KG1 (cell line): ENCODE results near the gene POM121.
"Not testable (repeated sequence)": the region's sequence is repeated elsewhere in the genome, so short reads cannot be mapped to it uniquely, and the experiment has no call there.

Source experiments
- DNase-seq: peaks from one replicate; lab custom pipeline; 2025; lab: John Stamatoyannopoulos, UW

Gene POM121

DNA sequence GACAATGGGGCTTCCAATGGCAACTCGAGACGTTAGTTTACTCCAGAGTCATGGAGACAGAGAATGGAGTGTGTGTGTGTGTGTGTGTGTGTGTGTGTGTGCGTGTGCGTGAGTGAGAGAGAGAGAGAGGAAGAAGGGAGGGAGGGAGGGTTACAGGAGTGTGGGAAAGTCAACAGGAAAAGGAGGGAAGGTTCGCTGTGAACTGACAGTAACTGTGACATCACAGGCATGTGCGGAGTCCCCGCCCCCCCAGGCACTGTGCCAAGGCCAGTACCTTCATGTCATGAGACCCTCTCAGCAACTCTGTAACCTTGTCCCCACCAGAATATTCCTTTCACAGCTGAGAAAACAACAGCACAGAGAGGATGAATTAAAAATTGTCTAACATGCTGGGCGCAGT lies 72.6 kb downstream of the POM121 start:
- DNase-seq: not testable (repeated sequence)

DNA sequence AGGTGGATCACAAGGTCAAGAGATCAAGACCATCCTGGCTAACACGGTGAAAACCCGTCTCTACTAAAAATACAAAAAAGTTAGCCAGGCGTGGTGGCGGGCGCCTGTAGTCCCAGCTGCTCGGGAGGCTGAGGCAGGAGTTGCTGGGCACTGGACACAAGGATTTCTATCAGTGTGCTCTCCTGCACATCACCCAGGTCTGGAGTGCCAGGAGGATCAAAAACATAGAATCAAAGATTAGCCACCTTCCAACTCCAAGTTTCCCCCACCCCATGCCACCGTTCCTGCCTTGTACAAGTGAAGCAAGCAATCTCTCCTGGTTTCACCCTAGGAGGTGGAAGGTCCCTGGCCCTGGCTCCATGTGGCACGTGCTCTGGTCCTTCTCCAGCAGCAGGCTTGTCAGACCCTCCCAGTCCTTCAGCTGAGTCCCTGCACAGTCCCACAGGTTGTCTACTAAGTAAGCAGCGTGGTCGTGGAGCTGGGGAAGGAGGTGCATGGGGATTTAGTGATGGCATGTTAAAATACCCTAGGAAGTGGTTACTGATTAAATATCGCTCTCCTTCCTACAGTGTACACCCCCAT lies 73.1 kb downstream of the POM121 start:
- not testable (repeated sequence) for DNase-seq
